ENCODE measurements around the gene ANKRD53.
"Not testable (repeated sequence)": the region's sequence is repeated elsewhere in the genome, so short reads cannot be mapped to it uniquely, and the experiment has no call there.

ANKRD53 gene

DNA sequence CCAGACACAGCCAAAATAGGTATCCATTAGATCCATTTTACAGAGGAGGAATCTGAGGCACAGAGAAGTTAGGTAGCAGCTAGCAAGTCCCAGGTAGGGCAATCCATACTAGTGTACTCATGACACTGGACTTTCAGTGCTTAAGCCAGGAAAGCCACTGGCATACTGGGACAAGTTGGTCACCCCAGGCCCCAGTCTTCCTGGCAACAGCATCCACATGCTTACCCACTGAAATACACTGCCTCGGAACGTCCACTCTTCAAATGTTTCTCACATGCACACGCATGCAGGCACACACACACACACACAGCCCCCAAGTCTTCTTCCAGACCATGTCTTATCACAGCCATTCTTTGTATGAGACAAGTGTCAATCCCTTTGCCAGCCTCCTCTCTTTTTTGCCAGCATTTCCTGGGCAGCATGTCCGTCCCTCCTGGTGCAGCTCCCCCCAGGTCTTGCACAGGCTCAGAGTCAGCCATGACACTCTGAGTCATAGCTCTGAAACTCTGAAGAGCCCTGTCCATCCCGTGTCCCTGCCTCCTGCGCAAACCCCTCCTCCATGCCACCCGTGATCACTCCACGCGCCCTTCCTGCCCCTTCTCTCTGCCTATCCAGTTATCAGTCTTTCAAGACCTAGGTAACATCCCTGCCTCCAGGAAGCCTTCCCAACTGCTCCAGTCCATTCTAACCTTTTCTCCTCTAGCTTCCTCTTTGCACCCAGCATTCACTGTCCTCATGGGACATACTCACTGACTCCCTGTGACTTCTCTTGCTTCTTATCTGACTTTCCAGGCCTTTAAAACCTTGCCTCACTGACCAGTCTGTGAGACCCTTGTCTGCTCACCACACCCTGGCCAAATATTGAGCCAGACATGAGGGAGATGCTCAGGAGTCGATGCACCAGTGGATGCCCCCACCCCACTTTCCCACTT lies 27.1 kb downstream of the ANKRD53 start:
- TF ChIP-seq, protein P1, sequence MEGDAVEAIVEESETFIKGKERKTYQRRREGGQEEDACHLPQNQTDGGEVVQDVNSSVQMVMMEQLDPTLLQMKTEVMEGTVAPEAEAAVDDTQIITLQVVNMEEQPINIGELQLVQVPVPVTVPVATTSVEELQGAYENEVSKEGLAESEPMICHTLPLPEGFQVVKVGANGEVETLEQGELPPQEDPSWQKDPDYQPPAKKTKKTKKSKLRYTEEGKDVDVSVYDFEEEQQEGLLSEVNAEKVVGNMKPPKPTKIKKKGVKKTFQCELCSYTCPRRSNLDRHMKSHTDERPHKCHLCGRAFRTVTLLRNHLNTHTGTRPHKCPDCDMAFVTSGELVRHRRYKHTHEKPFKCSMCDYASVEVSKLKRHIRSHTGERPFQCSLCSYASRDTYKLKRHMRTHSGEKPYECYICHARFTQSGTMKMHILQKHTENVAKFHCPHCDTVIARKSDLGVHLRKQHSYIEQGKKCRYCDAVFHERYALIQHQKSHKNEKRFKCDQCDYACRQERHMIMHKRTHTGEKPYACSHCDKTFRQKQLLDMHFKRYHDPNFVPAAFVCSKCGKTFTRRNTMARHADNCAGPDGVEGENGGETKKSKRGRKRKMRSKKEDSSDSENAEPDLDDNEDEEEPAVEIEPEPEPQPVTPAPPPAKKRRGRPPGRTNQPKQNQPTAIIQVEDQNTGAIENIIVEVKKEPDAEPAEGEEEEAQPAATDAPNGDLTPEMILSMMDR (conservative IDR thresholded peaks at IDR 0.05; ENCODE audit: low read depth): no peak
- CTCF ChIA-PET: interaction anchor here (0.6 to 0.7 kb wide), 2 partner anchors 111 kb away, joined by 4 to 6 read pairs; no protein-coding TSS in a partner anchor
- POLR2A ChIA-PET (ENCODE audit: low non-redundant PET): no interaction called here

DNA sequence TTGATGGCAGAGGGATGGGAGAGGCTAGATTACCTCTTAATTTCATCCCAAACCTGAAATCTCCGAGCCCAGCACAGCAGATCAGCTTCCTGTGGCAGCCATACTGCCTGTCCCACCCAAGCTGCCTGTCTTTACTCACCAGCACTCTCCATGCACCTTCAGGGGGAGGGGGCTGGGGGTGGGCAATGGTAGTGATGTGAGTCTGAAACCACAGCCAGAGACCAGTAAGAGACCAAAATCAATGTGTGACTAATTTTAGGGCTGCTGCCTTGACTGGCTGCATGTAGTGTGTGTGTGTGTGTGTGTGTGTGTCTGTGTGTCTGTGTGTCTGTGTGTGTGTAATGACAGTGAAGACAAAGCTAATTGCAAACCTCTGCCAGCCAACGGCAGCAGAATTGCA lies 27.9 kb downstream of the ANKRD53 start:
- H3K27ac ChIP-seq: no peak overlapping the region
- ChIA-PET POLR2A (ENCODE audit: low non-redundant PET) (interaction anchor here (0.6 kb wide), 1 partner anchor 580 kb away, joined by 4 read pairs; no protein-coding TSS in a partner anchor), CTCF (interaction anchor here (0.6 to 0.7 kb wide), 2 partner anchors 110 to 111 kb away, joined by 4 to 6 read pairs; no protein-coding TSS in a partner anchor)
- TF ChIP-seq, protein P1 (conservative IDR thresholded peaks at IDR 0.05; ENCODE audit: low read depth): no peak
- DNase-seq (ENCODE audit: low spot score): no peak

More for the DNA sequence above, 27.1 kb downstream of the ANKRD53 start:
- DNase-seq (ENCODE audit: low spot score): no peak
- H3K27ac ChIP-seq: no peak overlapping the region

DNA sequence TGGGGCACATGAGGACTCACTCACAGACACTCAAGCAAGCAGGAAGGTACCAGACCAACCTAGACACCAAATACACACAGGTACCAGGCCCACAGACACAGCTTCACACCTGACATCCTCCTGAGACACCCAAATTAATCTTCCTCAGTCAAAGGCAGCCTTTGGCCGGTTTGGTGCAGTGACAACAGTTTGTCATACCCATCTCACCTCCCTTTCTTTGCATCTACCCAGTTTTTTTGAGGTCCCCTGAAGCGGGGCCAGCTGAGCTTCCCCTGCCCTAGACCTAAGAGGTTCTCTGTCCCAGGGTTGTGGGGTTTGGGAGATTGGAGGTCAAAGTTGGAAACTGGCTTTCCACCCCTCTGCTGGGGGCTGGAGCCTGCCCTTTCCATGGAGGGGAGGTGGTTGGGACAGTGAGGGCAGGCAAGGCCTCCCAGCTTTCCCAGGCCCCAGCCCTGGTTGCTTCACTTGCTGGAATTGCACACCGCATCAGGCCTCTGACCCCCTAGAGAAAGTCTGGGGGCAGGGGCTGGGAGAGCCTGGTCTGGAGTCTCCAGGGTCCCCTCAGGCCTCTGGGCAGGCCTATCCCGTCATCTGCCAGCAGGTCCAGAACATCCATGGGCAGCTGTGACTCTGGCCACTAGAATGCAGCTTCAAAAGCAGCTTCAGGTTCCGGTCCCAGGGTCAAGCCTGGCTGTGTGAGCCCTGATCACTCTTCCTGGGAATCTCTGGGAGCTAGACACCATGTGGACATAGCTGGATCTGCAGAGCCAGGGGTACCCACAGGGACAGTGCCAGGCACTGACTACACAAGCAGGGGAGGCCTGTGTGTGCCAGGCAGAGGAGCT lies 28.7 kb downstream of the ANKRD53 start:
- no peak overlapping the region for H3K27ac ChIP-seq
- ChIA-PET CTCF (interaction anchor here (0.6 to 0.7 kb wide), 2 partner anchors 142 to 195 kb away, joined by 3 read pairs; no protein-coding TSS in a partner anchor), POLR2A (ENCODE audit: low non-redundant PET) (interaction anchor here (0.6 kb wide), 1 partner anchor 579 kb away, joined by 4 read pairs; no protein-coding TSS in a partner anchor)
- no peak for DNase-seq (ENCODE audit: low spot score)
- TF ChIP-seq, protein P1 (conservative IDR thresholded peaks at IDR 0.05; ENCODE audit: low read depth): no peak

DNA sequence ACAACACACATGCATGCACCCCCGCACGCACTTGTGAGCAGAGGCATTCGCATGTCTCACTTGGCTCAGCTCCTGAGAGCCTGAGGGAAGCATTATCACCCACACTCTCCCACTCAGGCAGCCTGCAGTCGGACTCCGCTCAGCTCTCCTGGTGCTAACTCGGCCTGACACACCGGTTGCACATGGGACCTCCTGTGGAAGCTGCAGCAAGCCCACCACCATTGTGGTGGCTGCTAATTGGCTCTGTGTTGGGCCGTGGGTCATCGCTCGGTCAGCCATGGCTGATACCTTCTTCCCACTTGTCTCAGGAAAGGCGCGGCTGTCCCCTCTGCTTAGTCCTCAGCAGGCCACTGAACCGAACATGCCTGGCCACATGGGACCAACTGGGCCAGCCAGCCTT lies 29.9 kb downstream of the ANKRD53 start:
- no peak overlapping the region for H3K27ac ChIP-seq
- ChIA-PET POLR2A (ENCODE audit: low non-redundant PET) (no interaction called here), CTCF (no interaction called here)
- TF ChIP-seq, protein P1 (conservative IDR thresholded peaks at IDR 0.05; ENCODE audit: low read depth): no peak
- DNase-seq (ENCODE audit: low spot score): no peak

DNA sequence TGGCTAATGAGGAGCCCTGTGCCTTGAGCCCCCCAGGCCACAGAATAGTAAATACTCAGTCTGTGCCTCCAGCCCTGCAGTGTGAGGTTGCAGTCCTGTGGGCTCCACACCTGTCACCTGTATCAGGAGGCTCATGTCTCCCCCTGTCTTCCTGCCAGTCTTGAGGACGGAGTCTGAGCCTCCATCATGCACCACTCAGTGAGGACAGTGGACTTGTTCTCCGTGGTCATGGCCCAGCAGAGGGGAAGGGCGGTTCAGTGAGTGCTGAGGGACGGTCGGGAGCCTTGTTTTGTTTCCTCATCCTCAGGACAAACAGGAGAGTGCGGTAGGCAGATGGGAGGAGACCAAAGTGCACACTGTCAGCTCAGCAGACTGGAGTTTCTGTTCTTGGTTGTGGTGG lies 33.4 kb downstream of the ANKRD53 start:
- H3K27ac ChIP-seq; CTCF ChIA-PET; DNase-seq (ENCODE audit: low spot score); POLR2A ChIA-PET (ENCODE audit: low non-redundant PET): not testable (repeated sequence)

DNA sequence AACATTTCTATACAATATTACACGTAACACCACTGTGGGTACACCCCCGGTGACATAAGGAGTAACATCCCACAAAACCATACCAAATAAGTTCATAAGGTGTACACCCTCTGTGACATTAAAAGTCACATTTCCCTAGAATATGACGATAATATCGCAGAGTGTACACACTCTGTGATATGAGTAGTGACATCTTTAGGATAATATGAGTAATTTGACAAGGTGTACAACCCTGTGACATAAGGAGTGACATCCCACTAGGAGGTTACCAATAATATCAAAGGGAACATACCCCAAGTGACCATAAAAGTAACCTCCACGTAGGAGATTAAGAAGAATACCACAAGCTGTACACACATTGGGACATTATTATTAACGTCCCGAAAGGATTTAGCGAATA lies 40.2 kb downstream of the ANKRD53 start:
- DNase-seq (ENCODE audit: low spot score): no peak
- CTCF ChIA-PET: no interaction called here
- TF ChIP-seq, protein P1 (conservative IDR thresholded peaks at IDR 0.05; ENCODE audit: low read depth): no peak
- POLR2A ChIA-PET (ENCODE audit: low non-redundant PET): no interaction called here
- H3K27ac ChIP-seq: no peak overlapping the region

DNA sequence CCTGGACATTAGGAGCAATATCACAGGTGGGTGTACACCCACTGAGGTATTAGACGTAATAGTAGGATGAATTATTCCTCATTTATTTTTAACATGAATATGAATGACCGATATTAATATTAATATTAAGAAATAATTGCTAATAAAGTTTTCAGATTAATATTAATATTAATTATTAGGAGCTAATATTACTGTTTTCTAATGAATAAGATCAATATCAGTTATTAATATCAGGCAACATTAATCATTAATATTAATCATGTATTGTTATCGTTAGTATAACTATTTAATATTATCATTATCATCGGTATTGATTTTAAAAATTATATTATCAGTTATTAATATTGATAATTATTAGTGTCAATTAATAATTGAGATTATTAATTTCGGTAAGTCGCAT lies 41.6 kb downstream of the ANKRD53 start:
- POLR2A ChIA-PET (ENCODE audit: low non-redundant PET); DNase-seq (ENCODE audit: low spot score); H3K27ac ChIP-seq; CTCF ChIA-PET: not testable (repeated sequence)

DNA sequence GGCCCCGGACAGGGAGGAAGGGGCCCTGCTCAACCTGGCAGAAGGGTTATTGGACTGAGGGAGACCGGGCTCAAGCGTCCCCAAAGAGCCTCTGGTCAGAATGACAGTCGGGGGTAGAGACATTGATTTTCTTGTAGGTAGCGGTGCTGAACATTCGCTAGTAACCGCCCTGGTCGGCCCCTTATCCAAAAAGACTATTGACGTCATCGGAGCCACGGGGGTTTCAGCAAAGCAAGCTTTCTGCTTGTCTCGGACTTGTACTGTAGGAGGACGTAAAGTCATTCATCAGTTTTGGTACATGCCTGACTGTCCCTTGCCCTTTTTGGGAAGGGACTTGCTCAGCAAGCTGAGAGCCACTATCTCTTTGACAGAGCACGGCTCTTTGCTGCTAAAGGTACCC lies 43.0 kb downstream of the ANKRD53 start:
- CTCF ChIA-PET: interaction anchor here (0.6 kb wide), 1 partner anchor 20 kb away, joined by 3 read pairs; no protein-coding TSS in a partner anchor
- H3K27ac ChIP-seq; DNase-seq (ENCODE audit: low spot score); POLR2A ChIA-PET (ENCODE audit: low non-redundant PET): not testable (repeated sequence)

Data from RWPE1 (cell line).